OCI-M2 (cell line): ENCODE results near the gene SYPL1.
A peak's percentile ranks its signal among the peaks of the same experiment; 100 is the strongest.
"Not testable (repeated sequence)": the region's sequence is repeated elsewhere in the genome, so short reads cannot be mapped to it uniquely, and the experiment has no call there.

Source experiments
- DNase-seq: peaks from one replicate; lab custom pipeline; 2025; ENCODE audit not compliant: unreplicated experiment; lab: John Stamatoyannopoulos, UW

The SYPL1 gene

DNA sequence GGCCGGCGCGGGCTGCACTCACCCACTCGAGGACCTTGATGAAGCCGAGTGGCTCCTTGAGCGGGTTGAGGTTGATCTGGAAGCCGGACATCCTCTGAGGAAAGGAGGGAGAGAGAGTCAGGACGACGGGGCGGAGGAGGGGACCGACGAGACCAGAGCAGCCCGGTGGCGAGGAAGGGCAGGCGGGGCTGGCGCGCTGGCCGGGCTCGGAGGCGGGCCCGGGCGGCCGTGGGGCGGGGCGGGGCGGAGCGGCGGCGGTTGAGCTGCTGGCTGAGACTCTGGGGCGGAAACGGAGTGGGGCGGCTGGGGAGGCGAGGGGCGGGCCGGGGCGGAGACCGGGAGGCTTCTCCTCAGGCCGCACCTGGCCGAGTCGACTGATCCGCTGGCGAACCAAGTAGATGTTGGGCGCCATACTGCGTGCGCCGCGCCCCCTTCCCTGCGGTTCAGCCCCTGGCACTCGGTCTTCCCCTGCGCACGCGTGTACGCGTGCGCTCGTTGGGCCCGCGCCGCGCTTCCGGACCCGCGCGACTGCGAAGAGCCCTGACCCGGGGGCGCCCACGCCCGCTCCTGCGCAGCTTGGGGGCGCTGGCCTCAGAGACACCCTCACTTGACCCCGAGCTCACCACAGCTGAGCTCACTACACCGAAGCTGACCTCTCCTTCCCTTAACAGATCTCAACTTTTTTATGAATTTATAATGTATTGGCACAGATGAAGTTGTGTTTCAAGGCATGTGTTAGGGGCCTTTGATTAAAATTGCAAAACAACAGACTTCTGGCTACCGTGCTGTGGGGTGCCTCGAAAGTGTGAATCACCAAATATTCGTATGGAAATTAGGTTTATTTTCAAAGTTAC is at the start of gene SYPL1:
Gene SYPL1 (minus strand): TSS at position 195 of the 854 bp plus-strand sequence. CDS start 104 bp downstream, at position 91.
- DNase-seq: no peak

DNA sequence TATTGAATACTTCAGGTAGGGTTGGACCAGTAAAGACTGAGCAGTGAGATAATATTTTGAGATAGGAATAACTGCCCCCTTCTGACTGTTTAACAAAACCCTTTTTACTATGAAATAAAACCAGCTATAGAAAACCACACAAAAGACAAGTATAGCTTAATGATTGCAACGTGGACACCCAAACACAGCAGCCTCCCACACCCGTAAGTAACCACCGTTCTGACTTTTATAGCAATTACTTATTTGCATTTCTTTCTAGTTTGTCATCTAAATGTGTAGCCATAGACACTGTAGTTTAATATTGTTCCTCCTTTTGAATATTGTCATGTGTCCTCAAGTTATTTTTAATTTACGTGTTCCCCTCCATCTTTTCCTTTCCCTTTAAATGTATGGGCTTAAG is 42.9 kb upstream of the SYPL1 start:
- no peak for DNase-seq

GRCh38 chr7:106153891-106154449 is 41.9 kb upstream of the SYPL1 start:
- DNase-seq: peak; percentile 11

- no peak for DNase-seq
Measured at GRCh38 chr7:106152313-106152665, 40.2 kb upstream of the SYPL1 start.

DNA sequence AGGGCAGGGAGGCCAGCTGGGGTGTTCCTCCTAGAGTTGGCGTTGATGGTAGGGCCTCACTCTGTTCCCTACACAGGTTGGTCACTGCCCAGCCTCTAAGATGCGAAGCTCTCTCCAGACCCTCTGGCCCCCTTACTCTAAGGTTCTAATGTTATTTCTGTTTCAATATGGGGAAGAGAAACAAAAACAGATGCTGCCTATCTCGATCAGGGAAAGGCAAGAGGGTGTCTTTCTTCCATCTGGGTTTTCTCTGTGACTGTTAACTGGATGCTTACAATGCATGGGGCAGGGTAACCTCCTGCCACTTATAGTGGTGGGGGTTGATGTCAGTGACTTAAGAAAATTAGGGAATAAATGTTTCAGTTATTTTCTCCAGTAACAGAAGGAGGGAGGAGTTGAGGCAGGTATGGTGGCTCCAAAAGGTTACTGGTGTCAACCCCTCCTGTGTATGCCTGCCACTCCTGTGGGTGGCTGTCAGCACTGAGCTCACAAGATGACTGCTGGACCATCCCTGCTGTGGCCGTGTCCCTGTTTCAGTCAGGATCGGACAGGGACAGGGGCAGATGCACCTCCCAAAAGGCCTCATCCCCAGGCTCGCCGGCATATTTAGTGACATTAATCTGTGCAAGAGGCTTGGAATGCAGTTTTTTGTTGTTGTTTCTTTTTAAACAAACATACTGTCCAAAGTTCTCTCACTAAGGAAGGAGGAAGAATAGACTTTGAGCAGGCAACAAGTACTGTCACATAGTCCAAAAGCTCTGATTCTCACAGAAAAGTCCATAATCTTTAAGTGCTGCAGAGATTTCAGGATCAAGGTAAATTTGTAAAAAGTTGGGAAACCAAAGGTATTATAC is 39.6 kb upstream of the SYPL1 start:
- no peak for DNase-seq

GRCh38 chr7:106143711-106144337 is 31.7 kb upstream of the SYPL1 start:
- no peak for DNase-seq

- no peak for DNase-seq
Measured at GRCh38 chr7:106142136-106142535, 30.0 kb upstream of the SYPL1 start.

- no peak for DNase-seq
Measured at GRCh38 chr7:106140406-106141173, 28.5 kb upstream of the SYPL1 start.

- DNase-seq: no peak
Measured at GRCh38 chr7:106139265-106140251, 27.4 kb upstream of the SYPL1 start.

DNA sequence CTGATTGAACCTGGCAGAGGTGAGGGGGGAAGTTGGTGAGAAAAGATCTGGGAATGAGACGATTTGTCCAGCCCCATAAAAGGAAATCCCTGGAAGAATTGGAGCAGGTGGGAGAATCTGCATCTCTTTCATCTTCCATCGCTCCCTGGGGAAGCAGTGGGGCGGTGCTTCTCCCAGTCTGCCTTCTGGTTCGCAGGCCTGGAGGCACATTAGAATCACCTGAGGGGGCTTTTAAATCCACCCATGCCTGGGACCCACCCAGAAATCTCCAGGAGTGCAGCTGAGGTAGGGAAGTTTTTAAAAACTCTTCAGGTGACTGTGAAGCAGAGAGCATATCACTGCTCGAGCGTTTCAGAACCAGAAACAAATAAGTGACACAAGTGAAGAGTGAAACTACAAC is 26.7 kb upstream of the SYPL1 start:
- DNase-seq: no peak

DNA sequence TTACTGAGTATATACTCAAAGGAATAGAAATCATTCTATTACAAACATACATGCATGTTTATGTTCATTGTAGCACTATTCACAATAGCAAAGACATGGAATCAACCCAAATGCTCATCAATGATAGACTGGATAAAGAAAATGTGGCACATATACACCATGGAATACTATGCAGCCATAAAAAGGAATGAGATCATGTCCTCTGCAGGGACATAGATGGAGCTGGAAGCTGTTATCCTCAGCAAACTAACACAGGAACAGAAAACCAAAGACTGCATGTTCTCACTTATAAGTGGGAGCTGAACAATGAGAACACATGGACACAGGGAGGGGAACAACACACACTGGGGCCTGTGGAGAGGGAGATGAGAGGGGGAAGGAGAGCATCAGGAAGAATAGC is 26.1 kb upstream of the SYPL1 start:
- not testable (repeated sequence) for DNase-seq

DNA sequence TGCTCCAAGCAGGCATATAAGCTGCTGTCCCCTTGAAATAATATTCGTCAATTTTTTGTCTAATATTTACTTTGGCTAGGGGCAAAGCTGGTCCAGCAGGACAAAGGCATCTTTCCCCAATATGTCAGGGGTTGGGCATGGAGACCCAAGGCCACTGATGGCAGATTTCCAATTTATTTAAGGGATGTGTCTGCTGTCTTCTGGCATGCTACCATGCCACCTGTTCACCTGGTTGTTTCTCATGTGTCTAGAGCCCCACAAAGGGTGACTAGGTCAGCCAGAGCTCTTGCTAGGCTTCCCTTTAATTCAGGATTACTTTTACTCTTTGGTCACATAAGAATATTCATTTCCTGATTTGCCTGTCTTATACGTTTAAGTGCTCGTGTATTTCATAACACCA is 22.1 kb upstream of the SYPL1 start:
- no peak for DNase-seq

- DNase-seq: no peak
Measured at GRCh38 chr7:106129291-106129690, 17.2 kb upstream of the SYPL1 start.

DNA sequence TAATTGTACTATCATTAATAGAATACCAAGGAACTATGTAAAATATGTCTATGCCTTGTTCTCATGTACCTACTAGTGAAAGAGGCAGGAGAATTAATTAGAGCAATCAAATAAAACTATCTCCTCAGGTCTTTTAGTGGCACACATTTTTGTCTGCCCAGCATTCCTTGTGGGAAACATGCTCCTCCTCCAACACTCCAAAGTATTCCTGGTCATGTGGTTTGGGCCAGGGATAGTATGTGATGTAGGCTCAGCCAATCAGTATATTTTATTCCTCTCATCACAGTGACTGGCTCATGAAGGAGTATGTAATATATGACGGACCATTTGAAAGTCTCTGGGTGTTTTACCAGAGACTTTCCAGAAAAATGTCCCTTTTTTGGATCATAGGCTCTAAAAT is 16.7 kb upstream of the SYPL1 start:
- DNase-seq: no peak

DNA sequence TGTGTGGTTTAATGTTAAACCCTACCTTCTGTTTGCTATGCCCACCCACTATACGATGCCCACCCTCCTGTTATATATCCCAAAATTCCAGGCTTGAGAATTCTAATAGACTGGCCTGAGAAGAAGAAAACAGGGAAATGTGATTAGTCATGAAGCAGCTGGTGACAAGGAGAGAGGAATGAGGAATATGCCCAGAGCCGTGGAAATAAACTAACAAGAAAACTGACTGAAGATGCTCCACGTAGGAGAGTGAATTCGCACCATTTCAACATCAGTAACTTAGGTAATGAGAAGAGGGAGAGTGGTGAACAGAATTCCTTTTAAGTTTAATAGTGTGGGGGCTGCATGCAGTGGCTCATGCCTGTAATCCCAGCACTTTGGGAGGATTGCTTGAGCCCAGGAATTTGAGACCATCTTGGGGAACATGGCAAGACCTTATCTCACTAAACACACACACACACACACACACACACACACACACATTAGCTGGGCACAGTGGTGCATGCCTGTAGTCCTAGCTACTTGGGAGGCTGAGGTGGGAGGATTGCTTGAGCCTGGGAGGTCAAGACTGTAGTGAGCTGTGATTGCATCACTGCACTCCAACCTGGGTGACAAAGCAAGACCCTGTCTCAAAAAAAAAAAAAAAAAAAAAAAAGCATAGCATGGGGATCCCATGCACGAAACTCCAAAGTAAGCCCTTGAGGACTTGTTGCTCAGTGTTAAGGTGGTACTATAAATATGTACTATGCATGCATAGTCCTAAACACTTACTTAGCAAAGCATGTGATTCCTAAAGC is 16.1 kb upstream of the SYPL1 start:
- DNase-seq: no peak

DNA sequence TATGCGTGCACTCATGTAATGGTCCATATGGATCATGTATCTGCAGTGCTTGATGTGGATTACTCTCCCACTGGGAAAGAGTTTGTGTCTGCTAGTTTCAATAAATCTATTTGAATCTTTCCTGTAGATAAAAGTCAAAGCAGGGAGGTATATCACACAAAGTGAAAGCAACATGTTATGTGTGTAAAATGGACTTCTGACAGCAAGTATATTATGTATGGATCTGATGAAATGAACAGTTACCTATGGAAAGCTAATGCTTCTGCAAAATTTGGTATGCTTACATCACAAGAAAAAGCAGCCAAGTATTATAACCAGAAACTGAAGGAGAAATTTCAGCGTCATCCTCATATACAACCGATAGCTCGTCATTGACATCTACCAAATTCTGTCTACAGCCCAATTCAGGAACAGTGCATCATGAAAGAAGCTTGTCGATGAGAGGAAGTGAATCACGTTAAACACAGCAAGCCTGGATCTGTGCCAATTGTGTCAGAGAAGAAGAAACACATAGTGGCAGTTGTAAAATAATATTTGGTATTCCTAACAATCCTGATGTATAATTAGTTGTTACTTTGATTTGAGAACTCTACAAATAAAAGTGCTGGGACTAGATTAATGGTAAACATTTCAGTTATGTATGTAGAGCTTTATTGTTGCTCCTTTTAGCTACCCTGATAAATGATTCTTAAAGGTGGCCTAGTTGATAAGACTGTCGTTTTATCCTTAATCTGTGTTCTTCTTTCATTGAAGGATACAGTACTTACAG is 14.2 kb upstream of the SYPL1 start:
- DNase-seq: no peak

DNA sequence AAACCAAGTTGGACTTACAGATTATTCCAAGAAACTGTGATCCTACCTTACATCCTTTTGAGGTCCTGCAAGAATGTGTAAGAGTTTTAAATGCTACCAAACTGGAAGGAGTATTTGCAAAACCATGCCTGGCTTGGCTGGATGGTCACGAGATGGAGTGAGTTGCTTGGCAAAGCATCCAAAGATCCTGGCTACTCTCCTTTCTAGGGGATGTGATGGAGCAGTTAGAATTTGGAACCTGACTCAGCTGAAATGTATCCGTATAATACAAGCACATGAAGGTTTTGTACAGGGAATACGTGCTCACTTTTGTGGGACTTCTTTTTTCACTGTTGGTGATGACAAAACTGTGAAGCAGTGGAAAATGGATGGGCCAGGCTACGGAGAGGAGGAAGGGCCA is 13.3 kb upstream of the SYPL1 start:
- no peak for DNase-seq

GRCh38 chr7:106124186-106124585 is 12.1 kb upstream of the SYPL1 start:
- no peak for DNase-seq
